ENCODE results near the gene HEXIM2. TPM values are rescaled to one million over a fixed set of nuclear protein-coding genes. Genes with fewer than 3 reads are reported as not detected.

HEXIM2 gene
- total and polyA plus RNA-seq, 2 donors (not counting 1 experiment from before 2014, with no cell fraction given): 1.9 to 18.7 TPM

DNA sequence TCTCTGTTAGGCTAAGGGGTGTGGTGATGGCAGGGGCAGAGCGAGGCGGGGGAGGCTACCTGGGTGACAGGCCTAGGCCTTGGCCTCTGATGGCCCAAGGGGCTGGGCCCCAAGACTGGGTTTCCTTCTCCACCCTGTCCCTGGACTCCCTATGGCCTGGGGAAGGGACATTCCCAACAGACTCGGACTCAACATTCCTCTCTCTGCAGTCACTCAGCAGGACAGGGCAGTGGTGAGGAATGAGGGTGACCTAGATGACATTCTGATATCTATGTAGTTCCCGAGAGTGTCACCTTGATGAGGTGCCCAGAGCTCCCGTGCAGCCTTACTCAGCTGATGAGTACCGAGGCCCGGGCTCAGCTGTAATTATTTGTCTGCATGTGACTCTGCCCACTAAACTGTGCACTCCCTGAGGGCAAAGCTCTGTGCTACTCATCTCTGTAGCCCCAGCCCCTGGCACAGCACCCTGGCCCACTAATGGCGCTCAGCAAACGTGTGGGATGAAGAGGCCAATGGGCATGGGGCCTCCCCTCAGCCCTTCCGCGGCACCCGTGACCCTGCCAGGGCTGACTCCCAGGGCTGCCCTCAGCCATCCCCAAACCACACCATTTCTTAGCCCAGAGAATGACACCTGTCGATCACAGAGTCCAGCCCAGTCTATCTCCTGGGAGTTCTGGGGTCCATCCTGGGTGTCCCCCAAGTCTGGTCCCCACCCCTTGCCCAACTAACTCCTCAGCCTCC, 31.6 kb upstream of the HEXIM2 start:
- Histone ChIP-seq H3K4me1 (ENCODE audit: control insufficient read depth, extremely low read depth, insufficient read depth, low read length) (peaks cover 20% of the 10 kb centered on the region), H3K9ac (ENCODE audit: insufficient read depth, low read length) (no peak overlapping the region), H3K27ac (ENCODE audit: insufficient read depth, low read length) (no peak overlapping the region), H3K9me3 (ENCODE audit: control insufficient read depth, insufficient read depth, low read depth, low read length) (no peaks in the 10 kb centered on the region), H3K27me3 (ENCODE audit: control insufficient read depth, insufficient read depth, low read length) (no peaks in the 10 kb centered on the region), H3K4me3 (replicated peaks in 1 of 4; ENCODE audit: control extremely low read depth in 1 of 4, insufficient read depth in 1 of 4, low read depth in 3 of 4, low read length in 4 of 4) (peak overlapping the region in 1 of 4 experiments; percentile 96), H3K36me3 (ENCODE audit: control insufficient read depth, insufficient read depth, low read length) (peaks cover 2% of the 10 kb centered on the region), H4K20me1 (ENCODE audit: control insufficient read depth, extremely low read depth, insufficient read depth, low read length) (no peaks in the 10 kb centered on the region), H3K4me2 (ENCODE audit: extremely low read depth, insufficient read depth, low read length) (no peak overlapping the region), H2AFZ (ENCODE audit: low read length) (no peak overlapping the region), H3K79me2 (ENCODE audit: control insufficient read depth, insufficient read depth, low read length) (peaks cover 24% of the 10 kb centered on the region)
- DNase-seq (ENCODE audit: low read depth in 2 of 2): no peak
- no peak for TF ChIP-seq EZH2 (IDR thresholded peaks at IDR 0.05; ENCODE audit: low read length, missing control alignments)
- TF ChIP-seq, protein P1, sequence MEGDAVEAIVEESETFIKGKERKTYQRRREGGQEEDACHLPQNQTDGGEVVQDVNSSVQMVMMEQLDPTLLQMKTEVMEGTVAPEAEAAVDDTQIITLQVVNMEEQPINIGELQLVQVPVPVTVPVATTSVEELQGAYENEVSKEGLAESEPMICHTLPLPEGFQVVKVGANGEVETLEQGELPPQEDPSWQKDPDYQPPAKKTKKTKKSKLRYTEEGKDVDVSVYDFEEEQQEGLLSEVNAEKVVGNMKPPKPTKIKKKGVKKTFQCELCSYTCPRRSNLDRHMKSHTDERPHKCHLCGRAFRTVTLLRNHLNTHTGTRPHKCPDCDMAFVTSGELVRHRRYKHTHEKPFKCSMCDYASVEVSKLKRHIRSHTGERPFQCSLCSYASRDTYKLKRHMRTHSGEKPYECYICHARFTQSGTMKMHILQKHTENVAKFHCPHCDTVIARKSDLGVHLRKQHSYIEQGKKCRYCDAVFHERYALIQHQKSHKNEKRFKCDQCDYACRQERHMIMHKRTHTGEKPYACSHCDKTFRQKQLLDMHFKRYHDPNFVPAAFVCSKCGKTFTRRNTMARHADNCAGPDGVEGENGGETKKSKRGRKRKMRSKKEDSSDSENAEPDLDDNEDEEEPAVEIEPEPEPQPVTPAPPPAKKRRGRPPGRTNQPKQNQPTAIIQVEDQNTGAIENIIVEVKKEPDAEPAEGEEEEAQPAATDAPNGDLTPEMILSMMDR (conservative IDR thresholded peaks at IDR 0.05 in 1 of 2, IDR thresholded peaks at IDR 0.05 in 1 of 2; ENCODE audit: low read depth in 1 of 2, low read length in 2 of 2): no peak

DNA sequence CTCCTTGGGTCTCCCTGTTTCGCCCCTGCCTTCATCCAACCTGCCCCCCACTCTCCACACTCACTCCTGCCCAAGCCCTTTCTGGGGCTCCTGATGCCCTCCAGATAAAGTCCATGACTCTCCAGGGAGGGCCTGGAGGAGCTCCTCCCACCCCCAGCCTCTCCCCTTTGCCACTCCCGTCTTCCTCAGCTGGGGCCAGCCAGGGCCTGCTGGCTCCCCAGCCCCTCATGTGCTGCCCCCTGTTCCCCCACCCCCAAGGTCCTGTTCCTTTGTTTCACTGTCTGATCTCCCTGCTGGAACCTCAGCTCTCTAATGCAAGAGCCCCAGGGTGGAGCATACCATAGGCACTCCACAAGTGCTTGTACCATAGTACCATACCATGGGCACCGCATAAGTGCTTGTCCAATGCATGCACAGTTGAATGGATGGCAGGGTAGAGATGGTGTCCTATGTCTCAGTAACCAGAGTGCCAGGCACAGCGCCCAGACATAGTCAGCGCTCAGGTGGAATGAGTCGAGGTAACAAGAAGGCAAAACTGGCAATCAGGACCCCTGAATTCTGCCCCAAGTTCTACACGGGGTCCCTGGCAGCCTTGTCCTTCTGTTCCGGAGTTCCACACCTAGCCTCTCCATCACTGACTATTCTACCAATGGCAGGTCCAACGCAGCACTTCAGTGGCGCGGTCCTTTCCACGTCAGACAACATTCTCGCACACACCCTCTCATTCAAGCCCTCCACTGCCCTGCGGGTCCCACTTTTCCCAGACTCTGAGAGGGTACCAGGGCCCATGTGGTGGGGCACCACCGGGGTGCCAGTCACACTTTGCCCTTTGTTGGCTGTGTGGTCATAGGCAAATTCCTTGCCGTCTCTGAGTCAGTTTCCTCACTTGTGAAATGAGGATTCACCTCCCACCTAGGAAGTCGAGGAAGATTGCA, 30.7 kb upstream of the HEXIM2 start:
- H3K27me3 ChIP-seq (ENCODE audit: control insufficient read depth, insufficient read depth, low read length): no peaks in the 10 kb centered on the region
- H3K4me2 ChIP-seq (ENCODE audit: extremely low read depth, insufficient read depth, low read length): peak overlapping the region; percentile 88
- no peak overlapping the region for H2AFZ ChIP-seq (ENCODE audit: low read length)
- H3K9me3 ChIP-seq (ENCODE audit: control insufficient read depth, insufficient read depth, low read depth, low read length): no peaks in the 10 kb centered on the region
- H3K27ac ChIP-seq (ENCODE audit: insufficient read depth, low read length): no peak overlapping the region
- H3K36me3 ChIP-seq (ENCODE audit: control insufficient read depth, insufficient read depth, low read length): peaks cover 2% of the 10 kb centered on the region
- H3K4me3 ChIP-seq (replicated peaks in 1 of 4; ENCODE audit: control extremely low read depth in 1 of 4, insufficient read depth in 1 of 4, low read depth in 3 of 4, low read length in 4 of 4): peak overlapping the region; percentile 70 to 98 (median 88)
- peaks cover 20% of the 10 kb centered on the region for H3K79me2 ChIP-seq (ENCODE audit: control insufficient read depth, insufficient read depth, low read length)
- H4K20me1 ChIP-seq (ENCODE audit: control insufficient read depth, extremely low read depth, insufficient read depth, low read length): no peaks in the 10 kb centered on the region
- H3K9ac ChIP-seq (ENCODE audit: insufficient read depth, low read length): no peak overlapping the region
- no peak for DNase-seq (ENCODE audit: low read depth in 2 of 2)
- TF ChIP-seq, protein P1 (conservative IDR thresholded peaks at IDR 0.05 in 1 of 2, IDR thresholded peaks at IDR 0.05 in 1 of 2; ENCODE audit: low read depth in 1 of 2, low read length in 2 of 2): no peak
- no peak for TF ChIP-seq EZH2 (IDR thresholded peaks at IDR 0.05; ENCODE audit: low read length, missing control alignments)
- H3K4me1 ChIP-seq (ENCODE audit: control insufficient read depth, extremely low read depth, insufficient read depth, low read length): peaks cover 23% of the 10 kb centered on the region

All from fibroblast of lung (primary cell).